HG02938 (cell line): ENCODE data around the gene CTNNA3.
"Not testable (repeated sequence)": the region's sequence is repeated elsewhere in the genome, so short reads cannot be mapped to it uniquely, and the experiment has no call there.

Experiments used
- ATAC-seq: cut with Tn5 transposase; IDR thresholded peaks from one replicate; pipeline ENCODE4 v1.9.1; 2021; ENCODE audit warnings: mild to moderate bottlenecking, moderate library complexity; ENCODE audit not compliant: unreplicated experiment

Gene CTNNA3

GRCh38 chr10:67519434-67519833, 176.6 kb downstream of the CTNNA3 start:
- no peak for ATAC-seq

- ATAC-seq = no peak
These were observed 177.2 kb downstream of the CTNNA3 start for GRCh38 chr10:67518756-67519155.

GRCh38 chr10:67518043-67518442, 178.0 kb downstream of the CTNNA3 start:
- no peak for ATAC-seq

GRCh38 chr10:67506757-67507091, 189.3 kb downstream of the CTNNA3 start:
- no peak for ATAC-seq

- ATAC-seq = no peak
These were observed 189.8 kb downstream of the CTNNA3 start for GRCh38 chr10:67506083-67506756.

GRCh38 chr10:67492317-67493019, 203.5 kb downstream of the CTNNA3 start:
- no peak for ATAC-seq

GRCh38 chr10:67487906-67488619, 207.9 kb downstream of the CTNNA3 start:
- ATAC-seq = no peak

GRCh38 chr10:67487199-67487598, 208.8 kb downstream of the CTNNA3 start:
- no peak for ATAC-seq

GRCh38 chr10:67477868-67478267, 218.1 kb downstream of the CTNNA3 start:
- no peak for ATAC-seq

- no peak for ATAC-seq
These were observed 219.8 kb downstream of the CTNNA3 start for GRCh38 chr10:67476201-67476600.

GRCh38 chr10:67473850-67474633, 222.0 kb downstream of the CTNNA3 start:
- no peak for ATAC-seq

GRCh38 chr10:67471022-67471421, 225.0 kb downstream of the CTNNA3 start:
- ATAC-seq = no peak

- no peak for ATAC-seq
These were observed 231.7 kb downstream of the CTNNA3 start for GRCh38 chr10:67464278-67464677.

- no peak for ATAC-seq
These were observed 243.1 kb downstream of the CTNNA3 start for GRCh38 chr10:67452892-67453291.

- ATAC-seq = no peak
These were observed 257.2 kb downstream of the CTNNA3 start for GRCh38 chr10:67438605-67439304.

- no peak for ATAC-seq
These were observed 262.7 kb downstream of the CTNNA3 start for GRCh38 chr10:67433276-67433675.

- ATAC-seq = no peak
These were observed 293.4 kb downstream of the CTNNA3 start for GRCh38 chr10:67402620-67403019.

GRCh38 chr10:67401711-67402110, 294.3 kb downstream of the CTNNA3 start:
- no peak for ATAC-seq

- ATAC-seq = not testable (repeated sequence)
These were observed 309.0 kb downstream of the CTNNA3 start for GRCh38 chr10:67386841-67387533.

- no peak for ATAC-seq
These were observed 309.7 kb downstream of the CTNNA3 start for GRCh38 chr10:67386260-67386659.
